Kidney (tissue), 14 donors: ENCODE data around the gene BTLA. TPM values are rescaled to one million over a fixed set of nuclear protein-coding genes. Genes with fewer than 3 reads are reported as not detected.
"Not testable (repeated sequence)": the region's sequence is repeated elsewhere in the genome, so short reads cannot be mapped to it uniquely, and the experiment has no call there.

ENCODE experiments used
- DNase-seq, 5 donors: peaks; one replicate each; pipeline ENCODE4 v3.0.0-alpha.2; 2013 to 2020
- FAIRE-seq: peaks from 2 replicates; lab custom pipeline; 2012; peaks lifted over from hg19 to GRCh38; lab: Jason Lieb, UNC
- H3K27ac ChIP-seq, 2 donors: one replicate each; pipeline ENCODE4 v1.7.0; 2013; ENCODE audit warnings: low read depth in 2 of 2, low read length in 2 of 2, inconsistent platforms in 1 of 2
- H3K27me3 ChIP-seq: one replicate; pipeline ENCODE4 v1.7.1; 2013; ENCODE audit warnings: low read length, inconsistent platforms; ENCODE audit not compliant: control insufficient read depth, insufficient read depth
- H3K36me3 ChIP-seq, 3 donors: one replicate each; pipeline versions ENCODE4 v1.7.0 to v1.7.1; 2013; ENCODE audit warnings: low read length in 3 of 3, control low read depth in 1 of 3, inconsistent platforms in 1 of 3; ENCODE audit not compliant: insufficient read depth in 3 of 3, control insufficient read depth in 2 of 3
- H3K4me1 ChIP-seq, 3 donors: one replicate each; pipeline versions ENCODE4 v1.7.0 to v1.7.1; 2013; ENCODE audit warnings: low read length in 3 of 3, inconsistent platforms in 1 of 3, low read depth in 1 of 3; ENCODE audit not compliant: control insufficient read depth in 2 of 3, insufficient read depth in 2 of 3
- H3K4me3 ChIP-seq, 3 donors: one replicate each; pipeline versions ENCODE4 v1.7.0 to v1.8.1; 2013; ENCODE audit warnings: low read length in 3 of 3, control low read depth in 1 of 3, inconsistent platforms in 1 of 3
- H3K9ac ChIP-seq, 3 donors: one replicate each; pipeline versions ENCODE4 v1.7.0 to v1.7.1; 2013; ENCODE audit warnings: low read length in 3 of 3, control low read depth in 1 of 3, inconsistent platforms in 1 of 3
- H3K9me3 ChIP-seq, 3 donors: one replicate each; pipeline versions ENCODE4 v1.7.0 to v1.7.1; 2013; ENCODE audit warnings: low read length in 3 of 3, control low read depth in 1 of 3, inconsistent platforms in 1 of 3; ENCODE audit not compliant: control insufficient read depth in 2 of 3, insufficient read depth in 1 of 3
- CTCF ChIP-seq: IDR thresholded peaks from 3 replicates; pipeline ENCODE4 v1.5.1; 2012; ENCODE audit warnings: mild to moderate bottlenecking, moderate library complexity, borderline replicate concordance; ENCODE audit not compliant: insufficient read depth; ENCODE audit errors: extremely low read depth
- intact Hi-C: fragments of 100-400 bp; cut with DNase I; formaldehyde crosslinking; loops from one replicate; pipeline ENCODE4 v1.11.1; 2022
- polyA plus RNA-seq: library from polyadenylated mRNA; stranded (reverse); fragments of 350-450 nt; fragmentation: Illumina TruSeq; extraction: RNeasy Lipid Tissue Mini Kit (QIAGEN cat#74804); gene quantifications from one replicate; pipeline ENCODE4 v1.2.3, GENCODE V29; 2014; ENCODE audit warnings: low read depth, low replicate concordance; ENCODE audit not compliant: insufficient read depth
- total RNA-seq: library from RNA; stranded (reverse); fragmentation: NEBNext Ultra II Directional; extraction: Animal tissue kit (Norgen Biotek cat#: 25700); gene quantifications from one replicate; pipeline ENCODE4 v1.2.1, GENCODE V29; 2021
- donor health status: control.
- donor health status: control.
- donor health status: control.
- donor health status: control.
- donor health status: control.
- donor health status: DM: yes; HTN: yes; CAD: no.
- donor health status: Normal renal cell carcinoma (clear cell type).

Gene BTLA
- total and polyA plus RNA-seq, 2 donors from 2014 or later: 3.2 TPM; not detected in 1

DNA sequence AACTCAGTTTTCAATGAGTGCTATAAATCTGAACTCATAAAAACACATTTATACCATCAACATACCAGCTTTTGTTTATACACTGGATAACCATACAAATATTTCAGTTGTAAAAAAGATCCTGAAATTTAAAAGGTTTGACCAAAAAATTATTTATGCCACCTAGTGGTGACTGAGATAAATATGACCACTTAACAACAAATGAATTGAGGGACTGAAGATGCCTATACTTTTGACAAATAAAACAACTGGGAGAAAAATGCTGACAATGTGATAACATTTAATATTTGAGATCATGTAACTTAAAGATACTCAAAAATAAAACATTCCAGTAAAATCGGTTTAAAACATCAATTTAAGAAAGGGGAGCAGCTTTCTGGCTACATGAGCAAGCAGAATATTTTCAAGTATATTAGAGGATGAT is 32.1 kb upstream of the BTLA start:
- Histone ChIP-seq H3K27me3 (no peaks in the 10 kb centered on the region), H3K36me3 (peaks cover 3 to 24% (median 16%) of the 10 kb centered on the region in 3 donors), H3K9ac (no peak overlapping the region), H3K4me1 (no peaks in the 10 kb centered on the region), H3K27ac (no peak overlapping the region), H3K9me3 (no peaks in the 10 kb centered on the region), H3K4me3 (no peak overlapping the region)
- TF ChIP-seq CTCF: peak; percentile 48
- FAIRE-seq (peak; percentile 97), DNase-seq (peak in 2 of 5 donors; percentile 8 to 39)
- intact Hi-C loops: no loop called here

DNA sequence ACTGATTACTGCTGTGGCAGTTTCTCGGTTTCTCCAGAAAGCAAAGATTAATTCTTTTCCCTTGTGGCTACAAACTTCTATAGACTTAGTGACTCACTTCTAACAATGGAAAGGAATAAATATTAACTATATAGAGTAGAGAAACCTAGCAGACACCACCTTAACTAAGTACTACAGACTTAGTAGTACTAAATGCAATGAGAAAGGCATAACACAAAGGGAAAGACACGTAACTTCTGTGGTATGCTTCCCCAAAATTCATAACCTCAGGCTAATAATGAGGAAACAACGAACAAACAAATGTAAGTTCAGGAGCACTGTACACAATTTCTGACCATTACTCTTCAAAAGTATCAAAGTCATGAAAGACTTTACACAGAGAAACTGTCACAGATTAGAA is 31.3 kb upstream of the BTLA start:
- no peaks in the 10 kb centered on the region for H3K9me3 ChIP-seq
- FAIRE-seq (no peak), DNase-seq (no peak)
- TF ChIP-seq CTCF: no peak
- intact Hi-C loops: no loop called here
- no peak overlapping the region for H3K9ac ChIP-seq
- H3K27me3 ChIP-seq: no peaks in the 10 kb centered on the region
- no peak overlapping the region for H3K4me3 ChIP-seq
- no peaks in the 10 kb centered on the region for H3K4me1 ChIP-seq
- H3K36me3 ChIP-seq: peaks cover 3 to 24% (median 16%) of the 10 kb centered on the region in 3 donors
- H3K27ac ChIP-seq: no peak overlapping the region

DNA sequence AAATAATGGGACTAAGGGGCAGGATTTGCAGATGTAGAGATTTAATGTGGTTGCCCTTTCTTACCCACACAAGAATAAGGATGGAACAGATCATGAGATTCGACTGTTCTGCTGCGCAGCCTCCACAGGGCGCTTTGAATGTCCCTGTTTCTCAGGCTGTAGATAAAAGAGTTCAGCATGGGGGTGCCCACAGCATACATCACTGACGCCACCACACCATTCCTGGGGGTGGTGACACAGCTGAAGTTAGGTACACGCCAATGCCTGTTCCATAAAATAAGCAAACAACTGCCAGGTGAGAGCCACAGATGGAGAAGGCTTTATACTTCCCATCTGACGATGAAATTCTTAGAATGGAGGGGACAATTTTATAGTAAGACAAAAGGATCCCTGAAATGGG is 24.9 kb upstream of the BTLA start:
- DNase-seq, intact Hi-C loops: not testable (repeated sequence)

GRCh38 chr3:112519424-112520001 is 20.2 kb upstream of the BTLA start:
- peak; percentile 80 for TF ChIP-seq CTCF
- FAIRE-seq (peak; percentile 90), DNase-seq (peak in 3 of 5 donors; percentile 26 to 81 (median 70))
- no peaks in the 10 kb centered on the region for H3K27me3 ChIP-seq
- H3K9ac ChIP-seq: no peak overlapping the region
- no peaks in the 10 kb centered on the region for H3K4me1 ChIP-seq
- H3K36me3 ChIP-seq: no peaks in the 10 kb centered on the region
- H3K9me3 ChIP-seq: no peaks in the 10 kb centered on the region
- no peak overlapping the region for H3K27ac ChIP-seq
- intact Hi-C loops: no loop called here
- no peak overlapping the region for H3K4me3 ChIP-seq

More for the DNA sequence above, 24.9 kb upstream of the BTLA start:
- H3K27me3 ChIP-seq, H3K9ac ChIP-seq, H3K4me1 ChIP-seq, H3K9me3 ChIP-seq, FAIRE-seq, H3K27ac ChIP-seq, H3K4me3 ChIP-seq: not testable (repeated sequence)
- H3K36me3 ChIP-seq: peaks cover 0 to 14% (median 8%) of the 10 kb centered on the region in 3 donors

DNA sequence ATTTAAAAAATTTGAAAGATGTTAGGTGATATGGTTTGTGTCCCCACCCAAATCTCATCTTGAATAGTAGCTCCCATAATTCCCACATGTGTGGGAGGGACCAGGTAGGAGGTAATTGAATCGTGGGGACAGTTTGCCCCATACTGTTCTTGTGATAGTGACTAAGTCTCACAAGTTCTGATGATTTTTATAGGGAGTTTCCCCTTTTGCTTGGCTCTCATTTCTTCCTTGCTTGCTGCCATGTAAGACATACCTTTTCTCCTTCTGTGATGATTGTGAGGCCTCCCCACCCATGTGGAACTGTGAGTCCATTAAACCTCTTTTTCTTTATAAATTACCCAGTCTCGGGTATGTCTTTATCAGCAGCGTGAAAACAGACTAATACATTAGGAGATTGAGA is 19.7 kb upstream of the BTLA start:
- H3K27me3 ChIP-seq, FAIRE-seq, H3K27ac ChIP-seq, H3K9me3 ChIP-seq, H3K9ac ChIP-seq, H3K4me1 ChIP-seq, H3K4me3 ChIP-seq, DNase-seq, intact Hi-C loops, H3K36me3 ChIP-seq: not testable (repeated sequence)
